ENCODE measurements around the gene B3GAT1. TPM values are rescaled to one million over a fixed set of nuclear protein-coding genes. Genes with fewer than 3 reads are reported as not detected.
"Not testable (repeated sequence)": the region's sequence is repeated elsewhere in the genome, so short reads cannot be mapped to it uniquely, and the experiment has no call there.

The B3GAT1 gene
- polyA plus RNA-seq, 1 donor from 2014 or later, result 28.2 TPM

GRCh38 chr11:134345237-134345550 is 66.8 kb downstream of the B3GAT1 start:
- no peak overlapping the region for H3K27ac ChIP-seq (ENCODE audit: low read length)
- no peaks in the 10 kb centered on the region for H3F3A ChIP-seq (ENCODE audit: insufficient read depth, low read length, poor library complexity, severe bottlenecking)
- H3K9me3 ChIP-seq (ENCODE audit: low read length), result no peaks in the 10 kb centered on the region
- no peak overlapping the region for H3K4me3 ChIP-seq (ENCODE audit: low read length)
- H3K27me3 ChIP-seq (ENCODE audit: insufficient read depth, low read depth, low read length), result no peaks in the 10 kb centered on the region
- H3K4me2 ChIP-seq (ENCODE audit: low read length), result no peak overlapping the region
- TF ChIP-seq SMC3 (conservative IDR thresholded peaks at IDR 0.05; ENCODE audit: poor library complexity) (no peak), RAD21 (conservative IDR thresholded peaks at IDR 0.05) (no peak), POLR2AphosphoS5 (IDR thresholded peaks at IDR 0.05) (no peak), EP300 (conservative IDR thresholded peaks at IDR 0.05; ENCODE audit: poor library complexity, severe bottlenecking) (no peak), TAF1 (IDR thresholded peaks at IDR 0.05; ENCODE audit: low read depth) (no peak), EZH2 (IDR thresholded peaks at IDR 0.05; ENCODE audit: borderline replicate concordance, insufficient read depth, low read length, poor library complexity, severe bottlenecking) (no peak), MXI1 (conservative IDR thresholded peaks at IDR 0.05; ENCODE audit: poor library complexity, severe bottlenecking) (no peak), REST (IDR thresholded peaks at IDR 0.05; ENCODE audit: borderline replicate concordance) (no peak)
- TF ChIP-seq, protein P1, sequence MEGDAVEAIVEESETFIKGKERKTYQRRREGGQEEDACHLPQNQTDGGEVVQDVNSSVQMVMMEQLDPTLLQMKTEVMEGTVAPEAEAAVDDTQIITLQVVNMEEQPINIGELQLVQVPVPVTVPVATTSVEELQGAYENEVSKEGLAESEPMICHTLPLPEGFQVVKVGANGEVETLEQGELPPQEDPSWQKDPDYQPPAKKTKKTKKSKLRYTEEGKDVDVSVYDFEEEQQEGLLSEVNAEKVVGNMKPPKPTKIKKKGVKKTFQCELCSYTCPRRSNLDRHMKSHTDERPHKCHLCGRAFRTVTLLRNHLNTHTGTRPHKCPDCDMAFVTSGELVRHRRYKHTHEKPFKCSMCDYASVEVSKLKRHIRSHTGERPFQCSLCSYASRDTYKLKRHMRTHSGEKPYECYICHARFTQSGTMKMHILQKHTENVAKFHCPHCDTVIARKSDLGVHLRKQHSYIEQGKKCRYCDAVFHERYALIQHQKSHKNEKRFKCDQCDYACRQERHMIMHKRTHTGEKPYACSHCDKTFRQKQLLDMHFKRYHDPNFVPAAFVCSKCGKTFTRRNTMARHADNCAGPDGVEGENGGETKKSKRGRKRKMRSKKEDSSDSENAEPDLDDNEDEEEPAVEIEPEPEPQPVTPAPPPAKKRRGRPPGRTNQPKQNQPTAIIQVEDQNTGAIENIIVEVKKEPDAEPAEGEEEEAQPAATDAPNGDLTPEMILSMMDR (IDR thresholded peaks at IDR 0.05; ENCODE audit: poor library complexity, severe bottlenecking), result no peak
- no peaks in the 10 kb centered on the region for H3K36me3 ChIP-seq (ENCODE audit: insufficient read depth, low read length)
- H2AFZ ChIP-seq (ENCODE audit: low read depth, low read length), result no peak overlapping the region
- no peaks in the 10 kb centered on the region for H4K20me1 ChIP-seq (ENCODE audit: insufficient read depth)
- H3K9me2 ChIP-seq (ENCODE audit: insufficient read depth, low read length), result no peaks in the 10 kb centered on the region
- no peaks in the 10 kb centered on the region for H3K79me2 ChIP-seq (replicated peaks; ENCODE audit: insufficient read depth, low read length)
- H3K9ac ChIP-seq (ENCODE audit: low read length), result no peak overlapping the region

DNA sequence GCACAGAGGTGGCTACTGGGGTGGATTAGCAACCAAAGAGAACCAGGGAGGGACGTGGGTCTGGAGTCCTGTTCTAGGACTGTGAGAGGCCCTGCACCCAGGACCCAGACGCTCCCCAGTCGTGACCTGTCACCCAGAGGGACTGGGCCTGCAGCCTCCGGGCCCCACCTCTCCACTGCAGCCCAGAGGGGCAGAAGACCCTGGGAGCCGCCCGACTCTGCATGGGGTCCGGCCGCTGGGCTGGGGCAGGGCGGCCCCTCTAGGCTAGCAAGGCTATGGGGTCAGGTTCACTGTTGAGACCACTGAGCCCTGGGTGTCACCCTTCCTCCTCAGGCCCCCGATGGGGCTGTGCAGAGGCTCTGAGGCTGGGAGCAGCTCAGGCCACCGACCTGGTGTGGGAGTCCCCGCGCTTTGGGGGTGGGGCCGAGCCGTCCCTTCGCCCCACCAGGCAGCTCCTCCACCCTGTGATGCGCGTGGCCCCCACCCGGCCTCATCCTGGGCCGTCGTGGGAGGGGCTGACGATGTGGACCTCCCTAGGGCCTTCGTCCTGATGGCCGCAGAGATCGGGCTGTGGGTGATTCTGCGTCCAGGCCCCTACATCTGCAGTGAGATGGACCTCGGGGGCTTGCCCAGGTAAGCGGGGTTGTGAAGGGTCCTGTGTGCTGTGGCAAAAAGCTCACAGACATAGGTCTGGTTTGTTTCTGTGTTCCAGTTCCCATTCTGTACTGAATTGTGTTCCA is 67.4 kb downstream of the B3GAT1 start:
- H2AFZ ChIP-seq (ENCODE audit: low read depth, low read length); H3K9ac ChIP-seq (ENCODE audit: low read length); H3K27ac ChIP-seq (ENCODE audit: low read length); H3K36me3 ChIP-seq (ENCODE audit: insufficient read depth, low read length); H3F3A ChIP-seq (ENCODE audit: insufficient read depth, low read length, poor library complexity, severe bottlenecking); H3K4me3 ChIP-seq (ENCODE audit: low read length); H3K9me2 ChIP-seq (ENCODE audit: insufficient read depth, low read length); H3K9me3 ChIP-seq (ENCODE audit: low read length); H4K20me1 ChIP-seq (ENCODE audit: insufficient read depth); H3K79me2 ChIP-seq (replicated peaks; ENCODE audit: insufficient read depth, low read length); H3K4me2 ChIP-seq (ENCODE audit: low read length); H3K27me3 ChIP-seq (ENCODE audit: insufficient read depth, low read depth, low read length): not testable (repeated sequence)

- no peaks in the 10 kb centered on the region for H3K9me3 ChIP-seq (ENCODE audit: low read length)
- H3K79me2 ChIP-seq (replicated peaks; ENCODE audit: insufficient read depth, low read length), result no peaks in the 10 kb centered on the region
- H3K9me2 ChIP-seq (ENCODE audit: insufficient read depth, low read length), result no peaks in the 10 kb centered on the region
- no peaks in the 10 kb centered on the region for H3K36me3 ChIP-seq (ENCODE audit: insufficient read depth, low read length)
- H3K27ac ChIP-seq (ENCODE audit: low read length), result no peak overlapping the region
- H3F3A ChIP-seq (ENCODE audit: insufficient read depth, low read length, poor library complexity, severe bottlenecking), result no peaks in the 10 kb centered on the region
- TF ChIP-seq REST (IDR thresholded peaks at IDR 0.05; ENCODE audit: borderline replicate concordance) (no peak), EZH2 (IDR thresholded peaks at IDR 0.05; ENCODE audit: borderline replicate concordance, insufficient read depth, low read length, poor library complexity, severe bottlenecking) (no peak), TAF1 (IDR thresholded peaks at IDR 0.05; ENCODE audit: low read depth) (no peak), MXI1 (conservative IDR thresholded peaks at IDR 0.05; ENCODE audit: poor library complexity, severe bottlenecking) (no peak), SMC3 (conservative IDR thresholded peaks at IDR 0.05; ENCODE audit: poor library complexity) (no peak), EP300 (conservative IDR thresholded peaks at IDR 0.05; ENCODE audit: poor library complexity, severe bottlenecking) (no peak), RAD21 (conservative IDR thresholded peaks at IDR 0.05) (no peak), POLR2AphosphoS5 (IDR thresholded peaks at IDR 0.05) (no peak)
- TF ChIP-seq, protein P1 (IDR thresholded peaks at IDR 0.05; ENCODE audit: poor library complexity, severe bottlenecking), result no peak
- H3K9ac ChIP-seq (ENCODE audit: low read length), result no peak overlapping the region
- no peak overlapping the region for H3K4me3 ChIP-seq (ENCODE audit: low read length)
- H3K4me2 ChIP-seq (ENCODE audit: low read length), result no peak overlapping the region
- no peaks in the 10 kb centered on the region for H4K20me1 ChIP-seq (ENCODE audit: insufficient read depth)
- no peaks in the 10 kb centered on the region for H3K27me3 ChIP-seq (ENCODE audit: insufficient read depth, low read depth, low read length)
- no peak overlapping the region for H2AFZ ChIP-seq (ENCODE audit: low read depth, low read length)
Observed at GRCh38 chr11:134343646-134344045, 68.4 kb downstream of the B3GAT1 start.
